HK-2 (cell line): Measurements from ENCODE around the gene TRPM2.

Source experiments
- DNase-seq: peaks from one replicate; pipeline ENCODE4 v3.0.0-alpha.2; 2018; ENCODE audit not compliant: unreplicated experiment

The TRPM2 gene

DNA sequence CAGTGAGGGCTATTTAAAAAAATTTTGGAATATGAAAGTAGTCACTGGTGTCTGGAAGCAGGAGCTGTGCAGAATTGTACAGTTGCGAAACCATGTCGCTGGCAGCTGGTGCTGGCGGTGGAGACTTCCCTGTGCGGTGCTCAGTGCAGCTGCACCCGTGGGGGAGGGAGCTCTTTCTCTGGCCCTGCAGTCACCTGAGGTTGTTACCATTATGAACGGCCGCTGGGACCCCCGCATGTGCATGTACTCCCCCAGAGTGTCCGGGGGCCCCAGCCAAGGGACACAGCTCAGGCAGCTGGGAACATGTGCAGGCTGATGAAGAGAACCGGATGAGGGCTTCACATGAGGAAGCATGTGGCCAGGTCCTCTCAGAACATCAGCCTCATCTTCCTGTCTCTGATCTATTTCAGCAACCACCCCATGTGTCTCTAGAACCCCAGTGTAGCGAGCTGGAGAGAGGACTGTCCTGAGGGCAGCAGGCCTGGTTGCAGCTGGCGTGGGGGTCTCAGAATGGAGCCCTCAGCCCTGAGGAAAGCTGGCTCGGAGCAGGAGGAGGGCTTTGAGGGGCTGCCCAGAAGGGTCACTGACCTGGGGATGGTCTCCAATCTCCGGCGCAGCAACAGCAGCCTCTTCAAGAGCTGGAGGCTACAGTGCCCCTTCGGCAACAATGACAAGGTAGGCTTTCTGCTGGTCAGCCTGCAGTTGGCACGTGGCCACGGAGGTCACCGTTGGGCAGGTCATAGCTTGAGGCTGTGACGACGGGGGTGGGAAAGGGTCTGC is at the start of gene TRPM2:
TSS of gene TRPM2 (plus strand) at position 431 of the 780 bp plus-strand sequence. CDS start at position 511, 80 bp downstream.
- DNase-seq: no peak

DNA sequence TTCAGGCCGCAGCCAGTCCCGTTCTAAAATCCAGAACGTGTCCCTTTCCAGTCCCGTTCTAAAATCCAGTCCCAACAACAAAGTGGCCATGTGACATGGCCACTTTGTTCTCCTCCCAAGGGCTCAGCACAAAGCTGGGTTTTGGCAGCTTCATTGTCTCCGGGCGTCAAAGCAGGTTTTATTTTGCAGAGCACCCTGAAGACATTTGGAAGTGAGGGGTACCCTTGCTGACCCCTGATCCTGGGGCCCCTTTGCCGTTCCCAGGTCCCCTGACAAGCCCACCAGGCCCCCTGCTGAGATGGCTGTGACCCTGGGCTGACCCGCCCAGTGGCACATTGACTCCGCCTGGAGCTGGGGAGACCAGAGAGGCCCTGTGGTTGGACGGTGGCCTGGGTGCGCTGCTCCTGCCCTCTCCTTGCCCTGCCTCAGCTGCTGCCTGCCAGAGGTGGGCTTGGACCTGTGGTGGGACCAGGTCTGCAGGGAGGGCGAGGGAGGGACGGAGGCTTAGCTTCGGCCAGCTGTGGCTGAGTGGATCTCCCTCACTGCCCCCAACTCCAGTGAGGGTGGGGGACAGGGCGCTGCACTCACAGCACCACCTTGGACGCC is 49.3 kb upstream of the TRPM2 start:
- no peak for DNase-seq

DNA sequence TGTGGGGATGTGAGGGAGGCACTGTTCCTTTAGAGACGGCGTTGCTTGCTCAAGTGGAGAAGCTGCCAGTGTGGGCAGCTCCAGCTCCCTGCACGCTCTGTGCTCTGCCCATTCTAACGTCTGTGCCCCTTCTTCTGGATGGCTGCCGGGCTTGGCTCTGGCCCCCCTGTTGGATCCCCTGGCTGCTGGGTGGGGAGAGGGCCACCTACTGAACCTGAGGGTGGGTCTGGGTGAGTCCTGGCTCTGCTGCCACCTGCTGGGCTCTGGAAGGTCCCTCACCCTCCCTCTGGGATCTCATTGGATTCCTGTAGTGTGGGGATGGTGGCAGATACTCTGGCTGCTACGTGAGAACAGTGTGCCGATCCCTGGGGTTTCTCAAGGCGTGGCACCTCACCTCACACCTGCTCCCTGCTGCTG is 48.5 kb upstream of the TRPM2 start:
- peak; percentile 17 for DNase-seq

DNA sequence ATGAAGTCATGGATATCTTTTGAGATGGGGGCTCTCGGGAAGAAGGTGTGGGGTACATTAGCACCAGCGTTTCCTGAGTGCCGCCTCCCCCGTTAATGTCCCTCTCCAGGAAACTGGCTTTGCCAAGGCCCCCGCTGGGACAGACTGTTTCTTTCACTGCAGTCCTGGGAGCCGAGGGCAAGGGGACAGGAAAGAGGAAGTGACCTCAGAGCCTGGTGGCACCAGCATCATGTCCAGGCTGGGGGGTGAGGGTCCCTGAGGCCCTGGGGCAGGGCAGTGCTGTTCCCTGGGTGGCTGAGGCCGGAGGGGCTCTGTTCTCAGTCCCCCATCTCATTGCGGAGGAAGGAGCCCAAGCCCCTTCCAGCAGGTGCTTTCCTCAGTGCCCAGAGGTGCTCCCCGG is 47.7 kb upstream of the TRPM2 start:
- DNase-seq: no peak

DNA sequence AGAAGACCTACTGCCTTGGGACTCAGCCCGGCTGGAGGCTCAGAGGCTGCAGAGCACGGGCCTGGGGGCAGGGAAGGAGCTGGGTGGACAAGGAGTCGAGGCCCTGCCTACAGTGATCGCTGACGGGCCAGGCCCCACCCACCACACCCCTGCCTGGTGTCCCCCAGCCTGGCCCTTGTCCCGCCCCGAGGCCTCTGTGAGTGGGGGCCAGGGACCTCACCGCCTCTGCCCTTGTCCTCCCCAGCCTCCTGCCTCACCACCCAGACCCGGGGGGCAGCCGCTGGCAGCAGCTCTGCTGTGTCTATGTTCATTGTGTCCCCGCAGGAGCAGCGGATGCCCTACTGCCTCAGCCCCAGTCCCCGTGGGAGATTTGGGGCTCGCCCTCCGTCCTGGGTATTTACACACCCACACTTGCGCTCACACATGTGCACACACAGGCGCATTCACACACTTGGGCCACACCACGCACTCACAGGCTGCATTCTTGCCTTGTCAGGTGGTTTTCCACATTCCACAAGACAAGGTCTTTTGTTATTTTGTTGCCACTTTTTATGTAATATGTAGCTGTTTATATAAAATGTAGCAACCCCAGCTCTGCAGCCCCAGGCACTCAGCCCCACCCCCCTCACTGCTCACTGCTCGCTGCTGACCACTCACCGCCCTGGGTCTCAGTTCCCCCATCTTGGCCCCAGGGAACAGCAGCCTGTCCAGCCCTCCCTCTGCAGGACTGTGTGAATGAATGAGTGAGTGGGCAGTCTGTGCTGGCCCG is 46.3 kb upstream of the TRPM2 start:
- no peak for DNase-seq

DNA sequence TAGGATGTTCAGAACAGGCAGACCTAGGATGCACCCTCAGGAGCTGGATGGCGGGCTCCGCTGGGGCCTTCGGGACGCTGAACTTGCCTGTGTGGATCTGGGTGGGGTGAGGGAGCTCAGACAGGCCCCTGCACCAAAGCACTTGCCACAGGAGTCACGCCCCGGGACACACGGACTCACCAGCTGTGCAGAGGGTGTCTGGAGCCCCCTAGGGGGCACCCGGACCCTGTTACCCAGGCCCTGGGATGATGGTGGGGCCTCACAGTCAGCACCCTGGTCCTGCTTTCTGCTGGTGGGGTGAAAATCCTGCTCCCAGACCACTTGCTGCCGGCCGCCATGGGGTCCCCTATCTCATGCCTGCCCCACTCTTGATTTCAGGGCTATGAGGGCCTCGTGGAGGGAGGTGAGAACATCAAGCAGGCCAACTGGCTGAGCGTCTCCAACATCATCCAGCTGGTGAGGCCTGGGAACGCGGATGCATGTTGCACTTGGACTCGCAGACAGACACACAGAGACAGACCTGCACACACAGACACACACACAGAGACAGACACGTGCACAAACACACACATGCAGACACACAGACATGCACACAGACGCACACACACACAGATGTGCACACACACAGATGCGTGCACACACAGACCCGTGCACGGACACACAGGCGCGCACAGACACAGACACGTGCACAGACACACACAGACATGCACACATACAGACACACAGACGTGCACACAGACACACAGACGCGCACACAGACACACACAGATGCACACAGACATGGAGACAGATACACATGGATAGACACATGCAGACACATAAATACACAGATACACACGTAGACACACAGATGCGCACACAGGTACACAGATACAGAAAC is 42.6 kb upstream of the TRPM2 start:
- DNase-seq: no peak

DNA sequence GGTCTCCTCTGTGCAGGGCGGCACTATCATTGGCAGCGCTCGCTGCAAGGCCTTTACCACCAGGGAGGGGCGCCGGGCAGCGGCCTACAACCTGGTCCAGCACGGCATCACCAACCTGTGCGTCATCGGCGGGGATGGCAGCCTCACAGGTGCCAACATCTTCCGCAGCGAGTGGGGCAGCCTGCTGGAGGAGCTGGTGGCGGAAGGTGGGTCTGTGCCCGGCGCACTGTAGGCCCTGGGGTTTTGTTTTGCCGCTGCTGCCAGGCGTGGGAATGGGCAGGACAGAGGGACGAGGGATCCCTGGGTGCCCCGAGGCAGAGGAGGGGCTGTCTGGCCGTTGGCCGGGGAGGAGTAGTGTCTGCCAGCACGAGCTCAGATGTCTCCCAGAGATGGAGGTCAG is 41.3 kb upstream of the TRPM2 start:
- DNase-seq: no peak

DNA sequence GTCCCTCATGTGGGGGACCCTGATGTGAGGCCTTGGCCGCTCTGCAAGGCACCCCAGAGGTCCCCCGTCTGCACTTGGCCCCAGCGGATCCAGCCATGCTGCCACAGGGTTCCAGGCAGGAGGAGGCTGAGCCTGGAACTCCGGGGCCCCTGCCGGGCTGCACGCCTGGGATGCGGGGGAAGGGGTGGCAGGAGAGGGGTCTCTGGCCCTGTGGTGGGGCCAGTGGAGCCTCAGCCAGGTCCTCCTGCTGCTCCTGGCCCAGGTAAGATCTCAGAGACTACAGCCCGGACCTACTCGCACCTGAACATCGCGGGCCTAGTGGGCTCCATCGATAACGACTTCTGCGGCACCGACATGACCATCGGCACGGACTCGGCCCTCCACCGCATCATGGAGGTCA is 40.7 kb upstream of the TRPM2 start:
- DNase-seq: no peak

DNA sequence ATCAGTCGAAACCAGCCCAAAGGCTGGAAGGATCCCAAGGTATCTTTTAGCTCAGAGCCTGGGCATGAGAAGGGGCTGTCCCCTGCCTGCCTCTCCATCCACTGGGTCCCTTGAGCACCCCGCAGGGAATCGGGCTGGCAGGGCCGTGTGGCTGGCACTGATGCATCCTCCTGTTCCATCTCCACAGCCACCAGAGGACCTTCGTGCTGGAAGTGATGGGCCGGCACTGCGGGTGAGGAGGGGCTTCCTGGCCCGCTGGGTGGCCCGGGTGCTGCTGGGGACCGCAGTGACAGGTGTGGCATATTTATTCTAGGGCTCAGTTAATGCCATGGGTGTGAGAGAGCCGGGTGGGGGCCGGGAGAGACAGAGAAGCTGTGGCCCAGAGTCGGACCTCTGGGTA is 40.0 kb upstream of the TRPM2 start:
- DNase-seq: no peak

DNA sequence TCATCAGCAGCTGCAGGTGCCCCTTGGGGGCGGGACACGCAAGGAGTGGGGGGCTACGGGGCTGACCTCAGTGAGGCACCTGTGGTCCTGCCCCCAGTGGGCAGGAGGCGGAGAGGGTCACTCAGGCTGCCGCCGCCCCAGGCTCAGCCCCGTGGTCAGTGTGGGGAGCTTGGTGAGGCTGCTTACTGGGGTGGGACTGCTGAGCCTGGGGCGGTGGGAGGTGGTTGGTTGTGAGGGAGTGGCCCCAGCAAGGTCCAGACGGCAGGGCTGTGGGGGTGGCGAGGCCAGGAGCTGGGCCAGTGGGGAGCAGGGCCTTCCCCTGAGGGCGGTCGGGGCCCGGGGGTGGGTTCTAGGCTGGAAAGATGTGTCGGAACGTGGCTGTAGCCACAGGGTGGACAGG is 39.3 kb upstream of the TRPM2 start:
- DNase-seq: no peak

DNA sequence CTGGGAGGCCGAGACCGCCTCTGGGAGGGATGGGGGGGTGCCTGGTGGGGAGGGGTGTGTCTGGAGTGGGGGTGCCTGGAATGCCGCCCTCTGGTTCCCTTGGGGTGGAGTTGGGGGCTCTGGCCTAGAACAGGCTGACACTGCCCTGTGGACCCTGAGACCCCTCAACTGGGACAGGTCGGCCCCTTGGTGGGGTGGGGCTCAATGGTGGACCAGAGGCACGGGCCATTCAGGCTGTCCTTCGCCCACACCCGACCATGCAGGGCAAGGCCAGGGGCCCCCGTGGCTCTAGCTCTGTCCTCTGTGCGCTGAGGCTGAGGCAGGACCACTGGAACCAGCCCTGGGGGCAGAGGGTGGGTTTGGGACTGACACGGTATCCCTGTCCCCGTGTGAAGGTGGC is 38.9 kb upstream of the TRPM2 start:
- DNase-seq: no peak

DNA sequence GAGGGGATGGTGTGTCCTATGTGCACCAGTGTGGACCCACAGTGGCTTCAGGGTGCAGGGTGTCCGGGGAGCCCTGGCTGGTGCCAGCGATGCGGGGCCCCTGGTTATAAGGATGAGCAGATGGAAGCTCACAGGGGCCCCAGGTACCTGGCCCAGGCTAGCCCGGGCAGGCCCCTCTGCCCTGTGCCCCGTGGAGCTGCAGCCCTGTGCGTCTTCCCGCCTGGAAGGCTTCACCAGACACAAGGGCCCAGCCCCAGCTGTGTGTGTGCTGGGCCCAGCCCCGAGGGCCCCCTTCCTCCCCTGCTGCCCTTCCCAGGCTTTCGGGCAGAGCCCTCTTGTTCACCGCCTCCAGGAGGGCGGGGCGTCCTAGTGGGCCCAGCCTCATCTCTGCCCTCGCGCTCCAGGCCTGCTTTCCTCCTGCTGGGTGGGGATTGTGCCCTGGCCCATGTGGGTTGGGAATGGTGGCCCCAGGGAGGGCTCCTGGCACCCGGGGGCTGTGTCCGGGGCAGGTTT is 37.7 kb upstream of the TRPM2 start:
- no peak for DNase-seq

DNA sequence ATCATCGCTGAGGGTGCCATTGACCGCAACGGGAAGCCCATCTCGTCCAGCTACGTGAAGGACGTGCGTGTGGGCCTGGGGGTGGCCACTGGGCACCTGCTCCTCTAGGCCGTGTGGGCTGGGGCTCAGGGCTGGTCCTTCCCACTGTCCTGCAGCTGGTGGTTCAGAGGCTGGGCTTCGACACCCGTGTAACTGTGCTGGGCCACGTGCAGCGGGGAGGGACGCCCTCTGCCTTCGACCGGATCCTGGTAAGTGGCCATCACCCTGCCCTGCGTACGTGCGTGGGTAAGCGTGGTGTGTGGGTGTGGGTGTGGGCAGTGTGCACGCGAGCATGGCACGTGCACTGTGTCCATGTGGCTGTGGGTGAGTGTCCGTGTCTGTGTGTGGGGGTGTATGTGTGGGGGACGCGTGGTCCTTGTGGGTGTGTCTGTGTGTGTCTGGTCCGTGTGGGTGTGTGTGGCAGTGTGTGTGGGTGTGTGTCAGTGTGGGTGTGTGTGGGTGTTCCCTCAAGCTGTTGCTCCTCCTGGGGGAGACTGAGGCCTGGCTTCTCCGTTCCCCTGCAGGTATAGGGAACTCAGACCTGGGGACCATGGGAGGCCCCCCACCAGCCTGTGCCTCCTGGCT is 37.0 kb upstream of the TRPM2 start:
- DNase-seq: no peak

DNA sequence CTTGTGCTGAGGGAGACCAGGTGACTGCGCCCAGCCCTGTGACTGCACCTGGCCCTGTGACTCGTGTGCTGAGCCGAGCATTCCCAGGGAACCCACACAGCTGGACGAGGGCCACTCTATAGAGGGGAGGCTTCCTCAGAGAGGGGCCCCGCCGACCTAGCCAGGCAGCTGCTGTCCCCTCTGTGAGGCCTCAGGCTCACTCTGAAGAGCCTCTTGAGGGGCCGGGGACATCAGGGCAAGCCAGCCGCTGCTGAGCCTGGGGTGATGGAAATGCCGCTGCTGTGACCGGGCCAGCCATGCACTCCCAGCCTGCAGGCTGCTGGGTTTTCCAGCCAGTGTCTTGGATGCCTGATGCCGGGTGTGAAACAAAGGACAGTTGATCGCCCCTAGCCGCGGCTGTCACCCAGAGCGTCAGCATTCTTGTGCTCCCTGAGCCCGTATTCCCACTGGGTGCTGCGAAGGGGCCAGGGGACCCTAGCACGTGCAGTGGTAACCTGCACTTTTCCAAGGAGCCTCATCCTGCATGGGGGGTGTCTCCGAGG is 36.1 kb upstream of the TRPM2 start:
- DNase-seq: no peak

DNA sequence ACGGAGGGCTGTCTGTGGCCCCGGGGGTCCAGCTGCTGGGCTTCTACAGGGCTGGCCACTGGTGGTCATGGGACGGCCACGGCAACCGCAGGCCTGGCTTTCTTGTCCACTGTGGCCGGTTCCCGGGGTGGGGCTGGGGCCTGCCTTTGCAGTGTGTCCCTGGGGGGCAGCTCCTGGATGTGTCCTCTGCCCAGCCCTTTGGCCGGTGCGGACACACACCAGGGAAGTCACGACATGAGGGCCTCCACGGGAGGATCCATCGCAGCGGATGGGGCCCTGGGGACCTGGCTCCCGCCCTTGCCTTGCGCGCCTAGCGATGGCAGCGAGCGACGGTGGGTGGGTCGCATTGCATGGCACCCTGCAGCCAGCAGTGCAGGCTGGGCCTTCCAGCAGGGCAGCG is 35.5 kb upstream of the TRPM2 start:
- no peak for DNase-seq

DNA sequence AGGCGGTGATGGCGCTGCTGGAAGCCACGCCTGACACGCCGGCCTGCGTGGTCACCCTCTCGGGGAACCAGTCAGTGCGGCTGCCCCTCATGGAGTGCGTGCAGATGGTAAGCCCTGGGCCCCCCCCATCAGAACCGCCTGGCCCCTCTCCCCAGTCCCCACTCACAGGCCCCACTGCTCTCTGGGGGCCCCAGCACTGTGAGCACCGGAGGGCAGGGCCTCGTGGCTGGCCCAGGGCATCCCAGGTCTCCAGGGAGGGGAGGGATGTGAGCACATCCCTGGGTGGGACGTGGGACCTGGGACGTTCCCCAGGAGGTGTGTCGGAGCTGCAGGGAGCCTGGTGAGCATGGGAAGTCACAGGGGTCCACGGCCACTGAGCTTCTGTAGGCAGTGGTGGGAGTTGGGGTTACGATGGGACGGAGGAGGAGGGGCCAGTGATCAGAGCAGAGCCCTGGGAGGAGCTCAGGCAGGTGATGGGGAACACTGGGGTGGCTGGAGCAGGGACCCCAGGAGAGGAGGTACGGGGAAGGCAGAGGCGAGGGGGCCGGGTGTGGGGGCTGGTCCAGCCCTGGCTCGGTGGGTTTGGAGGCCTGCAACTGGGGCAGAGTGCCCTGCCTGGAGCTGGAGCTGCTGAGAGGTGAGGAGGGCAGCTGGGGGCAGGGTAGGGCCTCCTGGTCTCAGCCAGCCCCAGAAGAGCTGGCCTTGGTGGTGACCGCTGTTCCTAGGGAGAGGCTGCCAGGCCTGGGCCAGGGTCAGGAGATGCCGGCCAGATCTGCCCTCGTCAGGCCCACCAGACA is 34.7 kb upstream of the TRPM2 start:
- DNase-seq: no peak

DNA sequence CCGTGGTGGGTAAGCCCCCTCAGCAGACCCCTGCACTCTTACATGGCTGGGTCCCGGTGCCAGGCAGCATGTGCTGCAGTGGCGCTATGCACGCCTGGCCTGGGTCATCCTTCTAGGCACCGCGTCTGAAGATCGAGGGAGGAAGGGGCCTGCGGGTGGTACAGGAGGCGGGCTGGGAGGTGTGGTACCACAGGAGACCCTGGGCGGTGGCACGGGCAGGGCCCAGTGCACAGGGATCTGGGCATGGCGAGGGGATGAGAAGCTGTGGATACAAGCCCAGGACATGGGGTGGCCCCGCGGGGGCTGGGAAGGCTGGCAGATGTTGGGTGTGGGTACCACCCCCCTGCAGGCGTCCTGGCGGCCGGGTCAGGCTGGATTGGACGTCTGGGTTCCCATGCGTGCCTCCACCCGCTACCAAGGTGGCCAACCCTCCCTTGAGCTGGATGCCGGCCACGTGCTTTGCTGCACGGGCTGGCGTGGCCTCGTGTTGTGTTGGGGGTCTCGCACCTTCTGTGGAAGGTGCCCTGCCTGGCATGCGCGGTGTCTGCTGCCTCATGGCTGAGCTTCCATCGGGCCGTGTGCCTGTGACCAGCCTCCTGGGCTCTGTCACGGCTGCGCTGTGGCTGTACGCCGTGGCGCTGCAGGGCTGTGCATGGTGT is 33.9 kb upstream of the TRPM2 start:
- no peak for DNase-seq

DNA sequence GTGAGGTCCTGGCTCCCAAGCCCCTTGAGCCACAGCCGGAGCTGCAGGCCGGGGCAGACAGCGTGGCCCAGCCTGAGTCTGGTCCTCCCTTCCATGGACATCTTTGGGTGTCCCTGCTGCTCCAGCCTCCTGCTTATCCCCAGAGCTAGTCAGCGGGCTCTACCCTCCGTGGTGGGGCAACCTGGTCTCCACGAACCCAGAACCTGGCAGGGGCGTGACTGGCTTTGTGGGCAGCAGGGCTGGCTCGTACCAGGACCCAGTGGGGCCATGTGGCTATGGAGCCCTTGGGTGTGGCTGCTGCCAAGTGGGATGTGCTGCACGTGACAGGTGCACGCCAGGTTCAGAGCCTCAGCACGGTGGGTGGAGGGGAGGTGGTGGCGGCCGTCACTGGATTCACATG is 32.6 kb upstream of the TRPM2 start:
- DNase-seq: no peak

DNA sequence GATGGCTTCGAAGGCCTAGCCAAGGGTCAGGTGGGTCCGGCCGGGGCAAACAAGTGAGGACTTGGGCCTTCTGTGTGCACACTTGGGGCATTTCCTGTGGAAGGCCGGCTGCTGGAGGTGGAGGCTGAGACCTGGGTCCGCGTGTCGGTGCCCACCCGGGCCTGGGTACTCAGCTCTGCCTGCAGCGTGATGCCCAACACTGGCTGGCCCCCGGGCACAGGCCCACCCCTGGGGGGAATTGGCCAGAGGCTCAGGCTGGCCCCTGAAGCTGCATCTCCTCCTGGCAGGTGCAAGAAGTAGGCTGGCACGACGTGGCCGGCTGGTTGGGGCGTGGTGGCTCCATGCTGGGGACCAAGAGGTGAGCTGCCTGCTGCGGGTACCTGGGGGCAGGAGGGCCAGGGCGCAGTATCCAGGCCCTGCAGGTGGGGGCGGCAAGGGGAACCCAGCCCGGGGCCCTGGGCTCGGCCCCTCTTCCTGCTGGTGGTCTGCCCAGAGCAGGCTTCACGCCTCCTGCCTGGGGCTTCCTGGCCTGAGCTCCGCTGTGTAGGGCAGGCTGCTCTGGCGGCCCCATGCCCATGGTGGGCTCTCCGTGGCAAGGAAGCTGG is 31.5 kb upstream of the TRPM2 start:
- no peak for DNase-seq
